ENCODE results near the gene USP27X. TPM values are rescaled to one million over a fixed set of nuclear protein-coding genes. Genes with fewer than 3 reads are reported as not detected.

USP27X gene
- total and polyA plus RNA-seq, 2 of the 8 experiments (the other 6 are each of a cell fraction or from before 2014, with no cell fraction given): 3.8 to 4.7 TPM

GRCh38 chrX:49892542-49892941 is 13.3 kb downstream of the USP27X start:
- no peak for DNase-seq (ENCODE audit: low read depth in 1 of 2, low spot score in 2 of 2)
- no peak overlapping the region for H3K4ac ChIP-seq (replicated peaks; ENCODE audit: insufficient read length, low read depth, low read length)
- no peak overlapping the region for H4K5ac ChIP-seq (ENCODE audit: insufficient read length, low read depth, low read length)
- H4K91ac ChIP-seq (replicated peaks; ENCODE audit: insufficient read length, low read length): no peak overlapping the region
- no peaks in the 10 kb centered on the region for H3K36me3 ChIP-seq (ENCODE audit: control insufficient read depth in 2 of 4, insufficient read depth in 4 of 4, low read length in 3 of 4)
- no peaks in the 10 kb centered on the region for H3K79me1 ChIP-seq (ENCODE audit: low read depth, low read length)
- H3K56ac ChIP-seq (replicated peaks; ENCODE audit: insufficient read length, low read depth, low read length): no peak overlapping the region
- H3K23ac ChIP-seq (ENCODE audit: insufficient read length): no peak overlapping the region
- no peak overlapping the region for H2BK20ac ChIP-seq (ENCODE audit: low read length)
- H3K4me2 ChIP-seq (ENCODE audit: insufficient read depth in 1 of 2, low read depth in 2 of 2, low read length in 2 of 2): no peak overlapping the region
- TF ChIP-seq RFX5 (IDR thresholded peaks at IDR 0.05; ENCODE audit: borderline replicate concordance, low read depth, low read length) (no peak), CEBPB (IDR thresholded peaks at IDR 0.05; ENCODE audit: low read depth, low read length) (peak; percentile 94), SP1 (IDR thresholded peaks at IDR 0.05; ENCODE audit: low read depth, low read length) (peak; percentile 62; the same call in 1 of the 2 replicates)
- no peak overlapping the region for H2AK5ac ChIP-seq (ENCODE audit: low read depth, low read length)
- no peak overlapping the region for H2BK120ac ChIP-seq (replicated peaks; ENCODE audit: low read depth, low read length)
- H3K27ac ChIP-seq (ENCODE audit: low read depth, low read length): no peak overlapping the region
- H3K9me3 ChIP-seq (ENCODE audit: insufficient read depth in 2 of 2, low read depth in 1 of 2, low read length in 1 of 2): no peaks in the 10 kb centered on the region
- H3K9ac ChIP-seq (replicated peaks in 1 of 4; ENCODE audit: extremely low read depth in 1 of 4, low read depth in 3 of 4, low read length in 3 of 4): no peak overlapping the region
- no peaks in the 10 kb centered on the region for H4K20me1 ChIP-seq (replicated peaks in 1 of 2; ENCODE audit: control insufficient read depth in 1 of 2, insufficient read depth in 2 of 2, low read length in 2 of 2)
- no peaks in the 10 kb centered on the region for H3K79me2 ChIP-seq (ENCODE audit: control insufficient read depth in 1 of 2, insufficient read depth in 2 of 2, low read length in 2 of 2)
- H3K27me3 ChIP-seq (replicated peaks in 1 of 4; ENCODE audit: control insufficient read depth in 3 of 4, extremely low read depth in 1 of 4, insufficient read depth in 3 of 4, low read length in 3 of 4): no peaks in the 10 kb centered on the region
- H3K4me3 ChIP-seq (ENCODE audit: extremely low read depth in 1 of 4, insufficient read depth in 2 of 4, low read depth in 3 of 4, low read length in 4 of 4): no peak overlapping the region
- CTCF ChIA-PET (ENCODE audit: partially characterized antibody): interaction anchor here (0.6 to 2.1 kb wide), 2 partner anchors 23 to 27 kb away, joined by 3 to 8 read pairs; no protein-coding TSS in a partner anchor
- no peak overlapping the region for H2BK15ac ChIP-seq (ENCODE audit: low read length)
- 82% methylated on average over 3 of the region's 4 CpGs; no CpG with 5 or more reads in 1 of the 2 experiments for whole genome bisulfite sequencing, 2 experiments (ENCODE audit: extremely low coverage in 1 of 2, insufficient coverage in 1 of 2, insufficient read length in 1 of 2, insufficient replicate concordance in 2 of 2, low coverage in 1 of 2, low lambda C conversion rate in 2 of 2, missing lambda C conversion rate in 1 of 2)
- no peak overlapping the region for H2BK5ac ChIP-seq (ENCODE audit: low read depth, low read length)
- H3K18ac ChIP-seq (ENCODE audit: extremely low read depth, low read length): no peak overlapping the region
- H3K14ac ChIP-seq (ENCODE audit: insufficient read length): no peak overlapping the region
- H2AFZ ChIP-seq (ENCODE audit: low read length): no peak overlapping the region; the same call in 1 of the 2 replicates
- H3K23me2 ChIP-seq (ENCODE audit: low read depth, low read length): no peaks in the 10 kb centered on the region
- POLR2A ChIA-PET (ENCODE audit: partially characterized antibody): no interaction called here
- FAIRE-seq: no peak
- H3K4me1 ChIP-seq (replicated peaks in 1 of 4; ENCODE audit: control insufficient read depth in 3 of 4, insufficient read depth in 4 of 4, low read length in 3 of 4): no peaks in the 10 kb centered on the region
- H4K8ac ChIP-seq (ENCODE audit: extremely low read depth, insufficient read depth, low read length): no peak overlapping the region
- no peak overlapping the region for H2BK12ac ChIP-seq (ENCODE audit: low read depth, low read length)
